Neural crest cell (in vitro differentiated cells): ENCODE results near the gene PACSIN2. TPM values are rescaled to one million over a fixed set of nuclear protein-coding genes. Genes with fewer than 3 reads are reported as not detected.

ENCODE experiments used
- DNase-seq: peaks from one replicate; pipeline ENCODE4 v3.0.0; 2021; ENCODE audit warnings: low read depth, mixed read lengths, low spot score
- H3K27ac Mint-ChIP-seq: one replicate; pipeline ENCODE4 v1.8.0; 2021; ENCODE audit warnings: mild to moderate bottlenecking, mixed read lengths; ENCODE audit not compliant: unreplicated experiment
- H3K27me3 Mint-ChIP-seq: 2 replicates; pipeline ENCODE4 v1.8.0; 2021; ENCODE audit warnings: low read depth, mild to moderate bottlenecking, mixed read lengths
- H3K36me3 Mint-ChIP-seq: 2 replicates; pipeline ENCODE4 v1.8.0; 2021; ENCODE audit warnings: low read depth, mild to moderate bottlenecking, mixed read lengths
- H3K4me1 Mint-ChIP-seq: 2 replicates; pipeline ENCODE4 v1.8.0; 2021; ENCODE audit warnings: mixed read lengths
- H3K4me3 Mint-ChIP-seq: one replicate; pipeline ENCODE4 v1.8.0; 2021; ENCODE audit warnings: mild to moderate bottlenecking, mixed read lengths
- H3K9me3 Mint-ChIP-seq: 2 replicates; pipeline ENCODE4 v1.8.0; 2021; ENCODE audit warnings: mixed read lengths
- CTCF ChIP-seq: fragments of 200-600 bp; sonication (generic); conservative IDR thresholded peaks from 2 replicates; pipeline ENCODE4 v1.5.0; 2021; ENCODE audit warnings: antibody characterized with exemption, mild to moderate bottlenecking
- total RNA-seq: library from RNA; stranded (reverse); gene quantifications from 2 replicates; pipeline ENCODE4 v1.2.1, GENCODE V29; 2021

PACSIN2 gene
- total RNA-seq, 1 donor from 2014 or later: 79.4 TPM

- no peak overlapping the region for H3K27ac Mint-ChIP-seq
- H3K4me1 Mint-ChIP-seq: no peaks in the 10 kb centered on the region
- no peak for TF ChIP-seq CTCF
Measured at GRCh38 chr22:43047605-43048004, 32.7 kb upstream of the PACSIN2 start.

GRCh38 chr22:43044290-43044712, 29.4 kb upstream of the PACSIN2 start:
- Mint-ChIP-seq H3K4me3 (no peak overlapping the region), H3K27ac (no peak overlapping the region), H3K9me3 (no peaks in the 10 kb centered on the region), H3K36me3 (no peaks in the 10 kb centered on the region), H3K4me1 (peaks cover 4% of the 10 kb centered on the region), H3K27me3 (no peaks in the 10 kb centered on the region)
- no peak for TF ChIP-seq CTCF
- no peak for DNase-seq

More at GRCh38 chr22:43047605-43048004, 32.7 kb upstream of the PACSIN2 start:
- DNase-seq: no peak
- Mint-ChIP-seq H3K4me3 (no peak overlapping the region), H3K36me3 (no peaks in the 10 kb centered on the region), H3K9me3 (no peaks in the 10 kb centered on the region), H3K27me3 (no peaks in the 10 kb centered on the region)

GRCh38 chr22:43042101-43042780, 27.3 kb upstream of the PACSIN2 start:
- Mint-ChIP-seq H3K4me1 (peaks cover 4% of the 10 kb centered on the region), H3K27ac (no peak overlapping the region), H3K9me3 (no peaks in the 10 kb centered on the region), H3K27me3 (no peaks in the 10 kb centered on the region), H3K4me3 (no peak overlapping the region), H3K36me3 (peaks cover 3% of the 10 kb centered on the region)
- no peak for TF ChIP-seq CTCF
- no peak for DNase-seq

- no peaks in the 10 kb centered on the region for H3K27me3 Mint-ChIP-seq
- no peak for DNase-seq
- no peaks in the 10 kb centered on the region for H3K9me3 Mint-ChIP-seq
- no peak for TF ChIP-seq CTCF
- no peak overlapping the region for H3K27ac Mint-ChIP-seq
- H3K4me1 Mint-ChIP-seq: peaks cover 4% of the 10 kb centered on the region
- no peak overlapping the region for H3K4me3 Mint-ChIP-seq
- peaks cover 3% of the 10 kb centered on the region for H3K36me3 Mint-ChIP-seq
Measured at GRCh38 chr22:43039800-43040199, 24.9 kb upstream of the PACSIN2 start.

- Mint-ChIP-seq H3K27me3 (no peaks in the 10 kb centered on the region), H3K4me1 (peaks cover 12% of the 10 kb centered on the region), H3K27ac (peak overlapping the region; percentile 67), H3K4me3 (no peak overlapping the region), H3K9me3 (no peaks in the 10 kb centered on the region), H3K36me3 (peaks cover 3% of the 10 kb centered on the region)
- no peak for DNase-seq
- no peak for TF ChIP-seq CTCF
Measured at GRCh38 chr22:43038325-43038724, 23.4 kb upstream of the PACSIN2 start.
